GM21723 (cell line): ENCODE data around the gene MACROD1.

Experiments
- ATAC-seq: cut with Tn5 transposase; IDR thresholded peaks from one replicate; pipeline ENCODE4 v1.9.1; 2021; ENCODE audit warnings: mild to moderate bottlenecking, moderate library complexity; ENCODE audit not compliant: unreplicated experiment

MACROD1 gene

GRCh38 chr11:64114231-64114630 is 51.7 kb downstream of the MACROD1 start:
- no peak for ATAC-seq

GRCh38 chr11:64113462-64113780 is 52.5 kb downstream of the MACROD1 start:
- no peak for ATAC-seq

GRCh38 chr11:64112771-64113461 is 53.0 kb downstream of the MACROD1 start:
- ATAC-seq, result no peak

DNA sequence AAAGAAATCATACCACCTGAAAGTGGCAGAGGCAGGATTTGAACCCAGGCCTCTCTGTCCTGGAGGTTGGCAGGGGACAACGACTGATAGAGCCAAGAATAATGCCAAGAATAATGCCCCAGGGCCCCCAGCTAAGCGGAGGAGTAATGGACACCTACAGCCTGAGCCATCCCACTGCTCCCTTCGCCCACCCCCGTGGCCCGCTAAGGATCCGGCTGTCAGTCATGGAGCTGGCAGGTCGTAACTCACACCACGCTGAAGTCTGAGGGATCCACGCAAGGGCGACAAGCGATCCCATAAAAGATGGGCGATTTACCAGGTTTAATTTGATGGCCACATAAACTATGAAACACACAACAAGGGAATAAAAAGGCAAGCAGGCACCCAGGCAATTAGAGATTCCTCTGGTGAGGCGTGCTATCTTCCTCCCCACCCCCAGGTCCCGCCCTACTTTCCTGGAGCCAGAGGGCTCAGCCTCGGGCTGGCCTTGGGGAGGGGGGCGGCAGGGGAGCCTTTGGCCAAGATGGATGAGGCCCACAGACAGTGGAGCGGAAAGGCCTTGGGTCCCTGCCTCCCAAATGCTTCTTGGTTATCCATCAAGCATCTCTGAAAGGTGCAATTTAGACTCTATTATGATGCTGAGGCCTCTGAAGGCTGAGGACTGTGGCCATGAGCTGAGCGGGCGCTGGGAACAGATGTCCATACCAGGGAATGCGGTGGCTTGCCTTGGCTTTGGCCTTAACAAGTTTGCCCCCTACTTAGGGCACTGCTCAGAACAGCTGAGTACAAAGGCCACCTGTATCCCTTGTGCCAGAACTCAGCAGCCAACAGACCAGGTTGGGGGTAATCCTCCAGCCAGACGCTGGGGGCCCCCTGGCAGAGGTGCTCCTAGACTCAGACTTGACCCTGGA is 55.2 kb downstream of the MACROD1 start:
- no peak for ATAC-seq

GRCh38 chr11:64109332-64109731 is 56.6 kb downstream of the MACROD1 start:
- ATAC-seq, result no peak

- ATAC-seq, result no peak
Observed at GRCh38 chr11:64107303-64107702, 58.6 kb downstream of the MACROD1 start.

- no peak for ATAC-seq
Observed at GRCh38 chr11:64104632-64105031, 61.3 kb downstream of the MACROD1 start.

GRCh38 chr11:64103277-64103985 is 62.5 kb downstream of the MACROD1 start:
- ATAC-seq, result no peak

GRCh38 chr11:64102005-64102738 is 63.7 kb downstream of the MACROD1 start:
- no peak for ATAC-seq

- ATAC-seq, result no peak
Observed at GRCh38 chr11:64101461-64101860, 64.5 kb downstream of the MACROD1 start.

DNA sequence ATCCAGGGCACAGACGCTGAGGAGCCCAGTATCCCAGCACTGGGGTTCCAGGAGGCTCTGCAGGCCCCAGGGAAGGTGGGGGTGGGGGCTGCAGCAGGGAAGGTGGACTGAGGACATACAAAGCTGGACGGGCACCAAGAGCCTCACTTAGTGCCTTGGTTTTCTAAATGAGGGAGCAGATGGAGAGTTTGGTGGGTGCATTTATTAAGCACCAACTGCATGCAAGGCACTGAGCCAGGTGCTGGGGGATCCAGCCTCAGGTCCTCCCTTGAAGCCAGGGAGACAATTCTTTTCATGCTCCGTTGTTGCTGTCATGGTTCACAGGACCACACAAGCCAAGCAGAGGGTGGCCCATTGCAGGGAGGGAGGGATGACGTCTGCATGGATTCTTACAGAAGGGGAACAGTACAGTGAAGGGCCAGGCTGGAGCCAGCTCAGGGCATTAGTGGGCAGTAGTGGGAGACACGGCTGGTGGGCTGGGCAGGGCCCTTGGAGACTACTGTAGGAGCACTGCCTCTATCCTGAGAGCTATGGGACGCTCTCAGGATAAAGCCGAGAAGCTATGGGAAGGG is 65.0 kb downstream of the MACROD1 start:
- ATAC-seq, result no peak

DNA sequence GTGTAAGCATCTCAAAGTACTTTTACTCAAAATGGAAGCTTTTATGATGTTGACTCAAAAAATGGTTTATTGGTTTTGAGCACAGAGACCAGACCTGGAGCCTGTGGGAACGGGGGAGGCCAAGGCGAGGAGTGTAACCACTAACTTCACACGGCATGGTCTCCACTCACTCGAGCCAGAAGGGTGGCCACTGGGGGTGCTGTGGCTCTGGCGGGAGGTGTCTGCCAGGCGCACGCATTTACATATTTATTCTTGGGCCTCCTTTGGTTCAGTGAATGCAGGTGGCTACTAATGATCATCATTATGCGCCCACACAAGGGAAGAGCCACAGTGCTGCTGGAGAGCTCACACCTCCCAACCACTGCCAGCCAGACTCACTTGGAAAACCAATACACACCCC is 65.6 kb downstream of the MACROD1 start:
- ATAC-seq, result no peak

GRCh38 chr11:64099436-64099835 is 66.5 kb downstream of the MACROD1 start:
- no peak for ATAC-seq

GRCh38 chr11:64098318-64098831 is 67.5 kb downstream of the MACROD1 start:
- ATAC-seq, result no peak

GRCh38 chr11:64097468-64098317 is 68.2 kb downstream of the MACROD1 start:
- no peak for ATAC-seq

DNA sequence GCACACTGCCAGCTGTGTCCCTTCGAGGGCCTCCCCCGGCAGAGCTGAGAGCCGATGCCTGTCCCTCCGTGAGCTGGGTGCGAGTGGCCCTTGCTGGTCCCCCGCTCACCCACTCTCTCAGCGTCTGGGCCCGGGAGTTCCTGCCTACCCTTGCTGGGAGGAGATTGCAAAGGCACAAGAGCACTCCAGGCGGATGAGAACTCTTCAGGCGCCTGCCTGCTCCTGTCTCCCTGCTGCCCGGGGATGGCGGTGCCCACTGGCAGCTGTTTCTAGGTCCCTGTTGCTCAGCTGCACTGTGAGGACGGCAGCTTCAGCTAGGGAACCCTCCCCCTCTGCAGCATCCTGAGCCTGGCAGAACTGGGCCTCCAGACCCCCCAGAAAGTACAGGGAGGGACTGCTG is 69.1 kb downstream of the MACROD1 start:
- no peak for ATAC-seq

- ATAC-seq, result no peak
Observed at GRCh38 chr11:64095949-64096348, 70.0 kb downstream of the MACROD1 start.

- ATAC-seq, result no peak
Observed at GRCh38 chr11:64095273-64095817, 70.6 kb downstream of the MACROD1 start.
